HG02885 (cell line): Measurements from ENCODE around the gene RIN3.
A peak's percentile ranks its signal among the peaks of the same experiment; 100 is the strongest.

Source experiments
- ATAC-seq: cut with Tn5 transposase; IDR thresholded peaks from one replicate; pipeline ENCODE4 v1.9.1; 2021; ENCODE audit warnings: mild to moderate bottlenecking; ENCODE audit not compliant: unreplicated experiment, poor library complexity

The RIN3 gene

DNA sequence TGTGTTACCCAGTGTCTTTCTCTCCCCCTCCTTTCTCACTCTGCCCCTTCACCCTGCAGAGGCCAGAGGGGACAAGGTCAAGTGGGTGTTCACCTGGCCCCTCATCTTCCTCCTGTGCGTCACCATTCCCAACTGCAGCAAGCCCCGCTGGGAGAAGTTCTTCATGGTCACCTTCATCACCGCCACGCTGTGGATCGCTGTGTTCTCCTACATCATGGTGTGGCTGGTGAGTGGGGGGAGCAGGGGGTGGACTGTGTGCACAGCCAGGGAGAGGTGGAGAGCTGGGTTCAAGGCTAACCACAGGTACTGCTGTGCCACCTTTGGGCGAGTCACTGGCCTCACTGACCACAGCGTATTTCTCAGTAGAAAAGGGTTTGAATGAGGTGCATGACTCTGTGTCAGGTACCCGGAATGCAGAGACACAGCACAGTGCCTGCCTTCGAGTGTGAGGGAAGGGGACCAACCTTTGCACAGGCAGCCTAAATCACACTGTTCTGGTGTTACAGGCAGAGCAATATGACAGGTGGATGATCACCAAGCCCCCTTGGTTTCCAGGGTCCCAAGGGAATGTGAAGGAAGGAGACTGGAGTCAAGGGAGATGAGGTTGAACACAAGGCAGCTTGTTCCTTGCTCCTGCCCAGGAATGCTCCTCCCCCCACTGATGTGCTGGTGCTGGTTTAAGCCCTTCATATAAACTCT is 30.8 kb upstream of the RIN3 start:
- ATAC-seq = no peak

DNA sequence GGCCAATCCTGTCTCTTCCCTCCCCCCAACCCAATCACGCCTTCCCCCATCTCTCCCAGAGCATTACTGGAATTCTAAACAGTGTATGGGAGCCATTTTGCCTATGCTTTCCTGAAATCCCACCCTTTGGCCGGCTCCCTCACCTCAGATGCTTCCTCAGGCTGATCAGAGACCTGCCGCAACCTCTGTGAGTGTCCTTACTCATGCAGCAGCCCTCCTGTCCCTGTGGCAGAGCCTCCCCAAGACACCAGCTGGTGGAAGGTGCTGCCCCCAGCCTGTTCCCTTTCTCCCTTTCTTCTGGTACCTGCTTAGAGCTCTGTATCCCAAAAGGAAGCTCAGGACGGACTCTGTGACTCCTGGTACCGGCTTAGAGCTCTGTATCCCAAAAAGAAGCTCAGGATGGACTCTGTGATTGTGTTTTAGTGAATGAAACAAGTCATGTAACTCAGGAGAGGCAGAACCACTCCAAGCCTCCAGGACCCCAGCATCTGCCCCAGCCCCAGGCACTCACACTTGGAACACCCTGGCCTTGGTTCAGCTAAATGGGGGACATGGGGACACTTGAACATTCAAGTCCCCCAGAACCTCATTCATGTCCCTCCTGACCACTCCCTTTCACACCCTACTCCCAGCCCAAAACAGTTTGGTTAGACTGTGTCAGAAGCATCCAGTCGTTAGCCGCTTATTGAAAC is 29.3 kb upstream of the RIN3 start:
- no peak for ATAC-seq

DNA sequence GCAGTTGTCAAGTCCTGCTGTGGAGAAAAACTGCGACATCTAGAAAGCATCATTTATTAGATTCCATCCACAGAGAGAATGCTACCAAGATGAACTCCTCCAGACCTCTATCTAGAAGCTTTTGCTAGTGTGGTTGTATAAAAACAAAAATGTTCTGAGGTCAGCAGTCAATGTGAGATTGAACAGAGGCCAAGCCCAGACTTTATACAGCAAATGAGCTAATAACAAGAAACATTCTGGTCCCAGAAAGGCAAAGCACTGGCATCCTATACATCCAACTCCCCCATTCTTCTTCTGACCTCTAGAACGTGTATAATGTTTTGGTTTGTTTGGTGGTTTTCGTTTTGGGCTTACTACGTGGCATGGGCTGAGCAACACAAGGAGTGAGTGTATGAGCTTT is 26.7 kb upstream of the RIN3 start:
- ATAC-seq = no peak

- no peak for ATAC-seq
Measured at GRCh38 chr14:92487513-92488133, 26.0 kb upstream of the RIN3 start.

GRCh38 chr14:92489394-92490238 is 24.0 kb upstream of the RIN3 start:
- ATAC-seq = no peak

GRCh38 chr14:92490239-92490959 is 23.2 kb upstream of the RIN3 start:
- ATAC-seq = no peak

- ATAC-seq = no peak
Measured at GRCh38 chr14:92491782-92492181, 21.8 kb upstream of the RIN3 start.

DNA sequence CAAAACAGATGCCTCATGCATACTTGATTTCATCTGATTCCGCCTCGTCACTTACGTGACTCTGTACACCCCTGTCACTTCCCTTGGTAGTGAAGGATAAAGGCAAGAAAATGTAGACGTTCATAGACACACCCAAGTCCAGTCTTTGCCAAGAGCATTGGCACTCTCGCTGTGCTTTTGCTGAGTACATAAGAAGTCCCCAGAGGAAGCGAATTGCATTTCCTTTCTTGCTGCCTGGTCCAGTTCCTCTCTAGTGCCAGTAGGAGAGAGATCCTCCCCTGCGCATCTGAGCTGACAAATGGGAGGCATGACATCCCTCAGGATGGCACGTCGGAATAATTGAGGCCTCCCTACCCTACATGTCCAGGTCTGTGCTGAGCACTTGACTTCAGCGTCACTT is 21.3 kb upstream of the RIN3 start:
- no peak for ATAC-seq

DNA sequence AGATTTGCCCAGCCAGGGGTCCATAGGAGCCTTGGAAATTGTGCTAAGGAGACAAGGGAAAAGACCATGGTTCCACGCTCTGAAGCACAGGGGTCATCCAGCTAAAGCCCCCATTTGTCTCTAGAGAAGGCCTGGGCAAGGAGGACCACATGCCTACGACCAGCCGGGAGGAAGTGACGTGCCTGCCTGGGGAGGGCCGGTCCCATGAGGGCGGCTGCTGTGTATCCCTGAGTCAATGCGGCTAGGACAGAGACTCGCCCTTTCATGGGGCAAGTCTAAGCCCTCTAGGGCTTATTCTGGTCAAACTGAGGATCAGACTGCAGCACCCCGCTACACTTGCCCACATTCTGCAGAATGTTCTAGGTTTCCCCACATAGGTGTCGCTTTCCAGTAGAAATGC is 20.6 kb upstream of the RIN3 start:
- ATAC-seq = no peak

- ATAC-seq = no peak
Measured at GRCh38 chr14:92493492-92493891, 20.1 kb upstream of the RIN3 start.

GRCh38 chr14:92494512-92494911 is 19.1 kb upstream of the RIN3 start:
- peak; percentile 53 for ATAC-seq

DNA sequence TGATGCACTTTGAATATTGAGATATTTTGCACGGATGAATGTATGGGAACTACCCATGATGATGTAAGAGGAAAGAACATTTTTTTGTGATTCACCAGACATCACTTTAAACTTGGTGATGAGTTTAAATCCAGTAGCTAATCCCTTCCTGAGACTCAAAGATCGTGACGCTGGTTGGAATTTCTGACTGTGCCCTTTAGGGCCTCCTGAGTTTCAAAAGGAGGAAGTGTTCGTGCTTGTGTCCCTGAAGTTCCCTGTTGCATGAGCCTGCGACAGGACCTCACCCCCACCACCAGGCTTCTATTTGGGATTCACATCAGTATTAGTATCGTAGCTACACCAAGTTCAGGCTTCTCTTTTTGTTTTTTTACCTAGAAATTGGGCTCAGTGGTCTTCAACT is 18.6 kb upstream of the RIN3 start:
- no peak for ATAC-seq

GRCh38 chr14:92496191-92496857 is 17.3 kb upstream of the RIN3 start:
- ATAC-seq = no peak

DNA sequence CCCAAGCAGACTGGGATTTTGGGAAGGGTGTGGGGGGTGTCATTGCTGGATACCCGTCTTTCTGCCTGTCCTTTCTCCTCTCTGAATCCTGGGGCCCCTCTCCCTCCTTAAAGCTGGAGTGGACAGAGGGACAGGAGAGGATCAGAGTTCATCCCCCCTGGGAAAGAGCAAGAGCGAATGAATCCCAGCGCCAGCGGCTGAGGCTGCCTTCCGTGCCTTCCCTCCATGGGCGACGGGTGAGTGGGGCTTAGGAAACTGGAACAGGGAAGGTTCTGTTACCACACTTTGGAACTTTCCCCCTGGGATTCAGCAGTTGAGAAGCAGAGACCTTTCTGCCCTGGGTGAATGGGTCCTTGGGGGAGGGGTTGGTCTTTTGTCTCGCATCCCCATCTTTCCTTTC is 16.2 kb upstream of the RIN3 start:
- no peak for ATAC-seq

DNA sequence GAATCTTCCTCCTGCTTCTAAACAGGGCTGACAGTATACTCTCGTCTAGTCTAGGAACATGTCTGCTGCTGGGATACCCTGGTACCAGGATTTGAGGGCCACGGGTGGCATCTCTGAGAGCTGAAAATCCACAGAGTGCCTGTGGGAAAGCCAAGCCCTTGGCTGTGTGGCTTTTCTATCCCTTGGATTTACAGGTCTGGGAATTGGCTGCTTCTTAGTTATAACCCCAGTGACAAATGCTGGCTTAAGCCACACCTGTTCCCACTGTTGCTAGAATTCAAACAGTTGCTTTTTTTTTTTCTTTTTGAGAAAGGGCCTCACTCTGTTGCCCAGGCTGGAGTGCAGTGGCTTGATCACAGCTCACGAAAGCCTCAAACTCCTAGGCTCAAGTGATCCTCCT is 14.3 kb upstream of the RIN3 start:
- ATAC-seq = no peak

- ATAC-seq = no peak
Measured at GRCh38 chr14:92500491-92500941, 13.1 kb upstream of the RIN3 start.

- no peak for ATAC-seq
Measured at GRCh38 chr14:92501891-92502351, 11.7 kb upstream of the RIN3 start.

DNA sequence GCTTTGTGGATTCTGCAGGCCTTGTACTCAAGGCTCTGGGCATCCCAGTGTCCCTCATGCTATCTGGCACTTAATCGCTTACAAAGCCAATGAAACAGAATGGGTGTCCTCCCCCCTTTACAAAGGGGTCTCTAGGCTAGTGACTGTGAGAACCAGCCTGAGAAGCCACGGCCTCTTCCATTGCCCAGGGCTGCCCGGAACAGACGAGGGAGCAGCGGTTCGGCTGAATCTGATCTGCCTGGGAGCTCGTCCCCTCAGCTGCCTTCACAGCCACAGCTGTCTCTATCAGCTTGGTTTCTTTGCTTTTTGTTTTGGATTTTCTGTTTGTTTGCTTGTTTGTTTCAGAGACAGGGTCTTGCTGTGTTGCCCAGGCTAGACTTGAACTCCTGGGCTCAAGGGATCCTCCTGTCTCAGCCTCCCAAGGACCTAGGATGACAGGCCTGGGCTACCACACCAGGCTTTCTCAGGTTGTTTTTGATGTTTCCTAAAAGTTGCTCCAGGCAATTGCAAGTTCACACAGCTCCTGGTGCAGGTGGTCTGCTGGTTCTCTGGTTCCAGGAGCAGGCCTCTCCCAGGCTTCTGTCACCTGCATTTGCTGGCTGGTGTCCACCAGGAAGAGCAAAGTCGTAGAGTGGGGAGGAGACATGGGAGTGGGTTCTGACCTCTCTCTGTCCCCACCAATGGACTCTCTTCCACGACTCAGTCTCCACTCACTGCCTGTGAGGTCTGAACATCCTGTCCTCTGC is 10.9 kb upstream of the RIN3 start:
- no peak for ATAC-seq
